Colonic mucosa (tissue), 4 donors: ENCODE results near the gene UBE2V1. TPM values are rescaled to one million over a fixed set of nuclear protein-coding genes. Genes with fewer than 3 reads are reported as not detected.

Experiments used
- DNase-seq: peaks from one replicate; pipeline ENCODE4 v3.0.0-alpha.2; 2020
- H3K27ac ChIP-seq: fragments of 200-600 bp; one replicate; pipeline ENCODE4 v1.8.0; 2021
- H3K27me3 ChIP-seq: fragments of 200-600 bp; one replicate; pipeline ENCODE4 v1.8.0; 2021
- H3K36me3 ChIP-seq: fragments of 200-600 bp; one replicate; pipeline ENCODE4 v1.8.0; 2021
- H3K4me1 ChIP-seq: fragments of 200-600 bp; one replicate; pipeline ENCODE4 v1.8.0; 2021; ENCODE audit warnings: mild to moderate bottlenecking
- H3K4me3 ChIP-seq: fragments of 200-600 bp; one replicate; pipeline ENCODE4 v1.8.0; 2021
- H3K9ac ChIP-seq, 2 donors: one replicate each; pipeline ENCODE4 v1.7.0; 2013; ENCODE audit warnings: control low read depth in 2 of 2, low read depth in 2 of 2, low read length in 2 of 2
- H3K9me3 ChIP-seq: fragments of 200-600 bp; one replicate; pipeline ENCODE4 v1.8.0; 2021
- intact Hi-C: fragments of 100-400 bp; cut with DNase I; formaldehyde crosslinking; loops from one replicate; pipeline ENCODE4 v1.14.1; 2022
- total RNA-seq, 2 donors: library from RNA; stranded (reverse); fragmentation: NEBNext Ultra II Directional in 1 of 2; extraction: Animal tissue kit (Norgen Biotek cat#: 25700) in 1 of 2; gene quantifications; one replicate each; pipeline ENCODE4 v1.2.1, GENCODE V29; 2021
- TF ChIP-seq, protein P1 (sequence below): fragments of 200-600 bp; IDR thresholded peaks from one replicate; pipeline ENCODE4 v1.8.0; 2022; ENCODE audit warnings: antibody characterized with exemption, mild to moderate bottlenecking
- donor health status: healthy.
- donor health status: DM: no; HTN: no; CAD: no.
- donor health status: DM: no; HTN: no; CAD: no.

Gene UBE2V1
- total RNA-seq, 2 donors from 2014 or later, result 77.1 to 83.5 TPM

DNA sequence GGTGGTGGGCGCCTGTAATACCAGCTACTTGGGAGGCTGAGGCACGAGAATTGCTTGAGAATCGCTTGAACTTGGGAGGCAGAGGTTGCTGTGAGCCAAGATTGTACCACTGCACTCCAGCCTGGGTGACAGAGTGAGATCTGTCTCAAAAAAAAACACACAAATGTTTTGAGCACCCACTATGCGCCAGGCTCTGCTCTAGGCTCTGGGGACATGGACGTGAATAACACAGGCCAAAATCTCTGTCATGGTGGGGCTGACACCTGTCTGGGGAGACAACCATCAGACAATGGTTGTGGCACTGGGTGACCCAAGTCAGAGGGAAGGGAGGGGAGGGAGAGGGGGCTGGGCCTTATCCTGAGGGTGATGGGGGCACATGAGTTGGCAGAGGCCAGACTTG lies 62.7 kb downstream of the UBE2V1 start:
- Histone ChIP-seq H3K27me3 (no peaks in the 10 kb centered on the region), H3K4me1 (no peaks in the 10 kb centered on the region), H3K27ac (no peak overlapping the region), H3K9me3 (no peaks in the 10 kb centered on the region), H3K36me3 (no peaks in the 10 kb centered on the region), H3K4me3 (no peak overlapping the region), H3K9ac (no peak overlapping the region)
- TF ChIP-seq, protein P1, sequence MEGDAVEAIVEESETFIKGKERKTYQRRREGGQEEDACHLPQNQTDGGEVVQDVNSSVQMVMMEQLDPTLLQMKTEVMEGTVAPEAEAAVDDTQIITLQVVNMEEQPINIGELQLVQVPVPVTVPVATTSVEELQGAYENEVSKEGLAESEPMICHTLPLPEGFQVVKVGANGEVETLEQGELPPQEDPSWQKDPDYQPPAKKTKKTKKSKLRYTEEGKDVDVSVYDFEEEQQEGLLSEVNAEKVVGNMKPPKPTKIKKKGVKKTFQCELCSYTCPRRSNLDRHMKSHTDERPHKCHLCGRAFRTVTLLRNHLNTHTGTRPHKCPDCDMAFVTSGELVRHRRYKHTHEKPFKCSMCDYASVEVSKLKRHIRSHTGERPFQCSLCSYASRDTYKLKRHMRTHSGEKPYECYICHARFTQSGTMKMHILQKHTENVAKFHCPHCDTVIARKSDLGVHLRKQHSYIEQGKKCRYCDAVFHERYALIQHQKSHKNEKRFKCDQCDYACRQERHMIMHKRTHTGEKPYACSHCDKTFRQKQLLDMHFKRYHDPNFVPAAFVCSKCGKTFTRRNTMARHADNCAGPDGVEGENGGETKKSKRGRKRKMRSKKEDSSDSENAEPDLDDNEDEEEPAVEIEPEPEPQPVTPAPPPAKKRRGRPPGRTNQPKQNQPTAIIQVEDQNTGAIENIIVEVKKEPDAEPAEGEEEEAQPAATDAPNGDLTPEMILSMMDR, result no peak
- intact Hi-C loops, result no loop called here
- no peak for DNase-seq

DNA sequence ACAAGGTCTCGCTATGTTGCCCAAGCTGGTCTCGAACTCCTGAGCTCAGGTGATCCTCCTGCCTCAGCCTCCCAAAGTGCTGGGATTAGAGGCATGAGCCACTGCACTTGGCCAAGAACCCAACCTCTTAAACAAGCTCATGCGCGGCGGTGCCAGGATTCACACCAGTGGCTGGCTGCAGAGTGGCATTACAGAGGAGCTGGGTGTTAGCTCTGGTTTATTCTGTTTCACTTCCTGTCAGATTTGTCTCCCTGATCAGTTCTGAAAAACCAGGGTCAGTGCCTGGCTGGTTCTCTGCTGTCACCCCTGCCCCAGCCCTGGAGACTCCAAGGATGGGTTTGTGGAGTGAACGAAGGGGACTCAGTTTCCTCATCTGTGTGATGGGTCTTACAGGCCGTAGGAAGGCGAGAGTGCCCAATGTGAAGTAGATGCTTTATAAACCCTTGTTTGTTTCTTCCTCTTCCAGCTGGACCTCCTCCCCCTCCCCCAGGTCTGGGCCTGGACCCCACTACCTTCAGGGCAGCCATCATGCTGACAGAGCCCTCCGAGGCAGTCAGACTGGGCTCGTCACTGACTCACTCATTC lies 63.4 kb downstream of the UBE2V1 start:
- Histone ChIP-seq H3K9ac (no peak overlapping the region), H3K9me3 (no peaks in the 10 kb centered on the region), H3K27me3 (no peaks in the 10 kb centered on the region), H3K36me3 (no peaks in the 10 kb centered on the region), H3K4me1 (no peaks in the 10 kb centered on the region), H3K4me3 (no peak overlapping the region), H3K27ac (no peak overlapping the region)
- TF ChIP-seq, protein P1, result no peak
- intact Hi-C loops, result no loop called here
- DNase-seq, result no peak

DNA sequence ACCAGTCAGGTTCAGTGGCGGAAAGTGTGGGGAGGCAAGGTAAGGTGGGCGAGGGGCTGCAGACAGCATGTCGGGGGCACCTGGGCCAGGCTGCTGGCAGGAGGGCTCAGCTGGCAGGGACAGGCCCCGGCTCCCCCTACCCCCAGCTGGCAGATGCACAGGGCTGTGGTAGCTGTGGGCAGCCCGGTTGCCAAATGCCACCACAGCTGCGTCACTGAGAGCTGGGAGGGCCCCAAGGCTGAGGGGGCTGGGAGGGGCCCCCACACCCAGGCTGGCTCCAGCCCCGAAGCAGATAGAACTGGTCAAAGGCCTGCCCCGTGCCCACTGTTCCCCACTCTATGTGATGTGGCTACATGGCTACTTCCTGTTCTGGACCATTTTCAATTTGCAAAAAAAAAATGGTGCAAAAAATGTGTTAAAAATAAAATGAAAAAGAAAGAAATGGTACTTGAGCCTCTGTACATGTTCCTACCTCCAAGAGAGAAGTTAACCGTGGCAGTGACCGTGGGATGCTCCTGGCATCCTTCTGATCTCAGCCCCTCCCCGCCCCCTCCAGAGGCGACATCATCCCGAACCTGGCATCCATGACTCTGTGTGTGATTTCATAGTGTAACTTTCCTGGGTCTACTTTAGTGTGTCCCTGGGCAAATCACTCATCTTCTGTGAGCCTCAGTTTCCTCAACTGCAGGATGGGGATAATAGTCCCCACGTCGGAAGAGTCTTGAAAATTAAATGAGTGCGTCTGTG lies 64.4 kb downstream of the UBE2V1 start:
- H3K9ac ChIP-seq, result peak overlapping the region in 1 of 2 donors; percentile 24
- intact Hi-C loops, result no loop called here
- no peaks in the 10 kb centered on the region for H3K27me3 ChIP-seq
- H3K9me3 ChIP-seq, result no peaks in the 10 kb centered on the region
- no peak for DNase-seq
- TF ChIP-seq, protein P1, result no peak
- no peak overlapping the region for H3K27ac ChIP-seq
- H3K4me1 ChIP-seq, result no peaks in the 10 kb centered on the region
- H3K36me3 ChIP-seq, result no peaks in the 10 kb centered on the region
- no peak overlapping the region for H3K4me3 ChIP-seq

DNA sequence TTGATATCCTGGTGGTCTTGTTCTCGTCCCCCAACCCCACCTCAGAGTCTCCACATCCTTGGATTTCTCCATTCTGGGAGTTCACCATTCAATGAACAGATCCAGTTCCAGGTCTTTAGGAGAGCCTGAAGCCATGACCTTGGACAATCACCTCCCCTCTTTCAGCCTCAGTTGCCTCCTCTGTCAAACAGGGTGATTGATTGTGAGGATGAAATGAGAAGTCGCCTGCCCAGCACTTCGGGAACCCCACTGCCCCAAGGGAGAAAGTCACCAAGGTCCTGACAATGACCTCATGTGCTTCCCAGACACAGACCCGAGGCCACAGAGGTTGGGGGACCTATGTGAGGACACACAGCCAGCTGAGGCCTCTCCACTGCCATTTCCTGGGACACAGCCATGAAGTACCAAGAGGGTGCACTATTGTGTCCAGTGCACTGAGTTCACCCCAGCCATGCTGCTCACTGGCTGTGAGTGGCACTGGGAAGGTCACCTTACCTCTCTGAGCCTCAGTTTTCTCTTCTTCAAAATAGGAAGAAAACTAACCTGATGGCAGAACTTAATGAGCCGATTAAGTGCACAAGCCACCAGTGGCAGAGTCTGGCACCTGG lies 68.5 kb downstream of the UBE2V1 start:
- no peaks in the 10 kb centered on the region for H3K4me1 ChIP-seq
- intact Hi-C loops, result no loop called here
- no peaks in the 10 kb centered on the region for H3K36me3 ChIP-seq
- H3K9ac ChIP-seq, result no peak overlapping the region
- no peaks in the 10 kb centered on the region for H3K27me3 ChIP-seq
- H3K9me3 ChIP-seq, result no peaks in the 10 kb centered on the region
- DNase-seq, result no peak
- no peak overlapping the region for H3K27ac ChIP-seq
- H3K4me3 ChIP-seq, result no peak overlapping the region
- TF ChIP-seq, protein P1, result no peak

DNA sequence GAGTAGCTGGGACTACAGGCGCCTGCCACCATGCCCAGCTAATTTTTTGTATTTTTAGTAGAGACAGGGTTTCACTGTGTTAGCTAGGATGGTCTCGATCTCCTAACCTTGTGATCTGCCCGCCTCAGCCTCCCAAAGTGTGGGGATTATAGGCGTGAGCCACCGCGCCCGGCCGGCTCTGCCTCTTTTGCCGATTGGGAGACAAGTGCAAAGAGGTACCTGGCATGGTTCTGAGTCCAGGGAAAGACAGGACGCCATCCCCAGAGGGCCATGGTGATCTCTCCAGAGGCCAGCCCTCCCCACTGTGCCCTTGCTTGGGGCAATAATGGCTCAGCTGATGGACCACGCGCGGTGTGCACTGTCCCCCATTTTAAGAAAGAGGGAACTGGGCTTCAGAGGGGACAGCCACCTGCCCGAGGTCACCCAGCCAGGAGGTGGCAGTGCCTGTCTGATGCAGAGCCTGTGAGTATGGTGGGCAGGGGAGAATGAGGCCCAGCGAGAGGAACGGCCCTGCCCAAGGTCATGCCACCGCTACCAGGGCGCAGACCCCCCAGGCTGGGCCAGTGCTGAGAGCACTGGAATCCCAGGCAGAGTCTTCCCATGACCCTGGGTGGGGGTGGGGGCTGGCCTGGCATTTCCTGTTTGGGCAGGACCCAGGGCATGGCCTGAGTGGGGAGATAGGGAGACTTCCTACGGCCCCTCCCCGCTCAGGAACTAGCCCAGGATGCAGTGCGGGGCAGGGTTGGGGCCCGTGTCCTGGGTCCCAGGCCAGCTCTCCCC lies 69.2 kb downstream of the UBE2V1 start:
- Histone ChIP-seq H3K36me3 (no peaks in the 10 kb centered on the region), H3K4me1 (no peaks in the 10 kb centered on the region), H3K27me3 (no peaks in the 10 kb centered on the region), H3K27ac (no peak overlapping the region), H3K9ac (no peak overlapping the region), H3K4me3 (no peak overlapping the region), H3K9me3 (no peaks in the 10 kb centered on the region)
- TF ChIP-seq, protein P1, result no peak
- intact Hi-C loops, result no loop called here
- no peak for DNase-seq
